Heart right ventricle (tissue), 16 donors: ENCODE data around the gene PHACTR4. TPM values are rescaled to one million over a fixed set of nuclear protein-coding genes. Genes with fewer than 3 reads are reported as not detected.

Source experiments
- ATAC-seq, 8 donors: fragments of 200-7000 bp; cut with Tn5 transposase; one replicate each; pipeline ENCODE4 v1.9.1; 2020; ENCODE audit warnings: mild to moderate bottlenecking in 8 of 8, moderate library complexity in 8 of 8, moderate number of reproducible peaks in 1 of 8
- DNase-seq, 2 donors: peaks; one replicate each; pipeline ENCODE4 v3.0.0-alpha.2; 2020
- H3K27ac ChIP-seq, 10 donors: fragments of 200-600 bp; sonication (generic) in 2 of 10; one replicate each; pipeline versions ENCODE4 v1.5.0 to v1.8.0; 2020 to 2022; ENCODE audit warnings: mild to moderate bottlenecking in 3 of 10
- H3K27me3 ChIP-seq, 7 donors: fragments of 200-600 bp; one replicate each; pipeline ENCODE4 v1.8.0; 2021 to 2022; ENCODE audit warnings: mild to moderate bottlenecking in 2 of 7
- H3K36me3 ChIP-seq, 9 donors: fragments of 200-600 bp; sonication (generic) in 1 of 9; one replicate each; pipeline versions ENCODE4 v1.5.0 to v1.8.0; 2020 to 2022; ENCODE audit warnings: mild to moderate bottlenecking in 2 of 9
- H3K4me1 ChIP-seq, 9 donors: fragments of 200-600 bp; sonication (generic) in 1 of 9; one replicate each; pipeline versions ENCODE4 v1.5.0 to v1.8.0; 2020 to 2022; ENCODE audit warnings: mild to moderate bottlenecking in 4 of 9
- H3K4me3 ChIP-seq, 10 donors: fragments of 200-600 bp; sonication (generic) in 2 of 10; one replicate each; pipeline versions ENCODE4 v1.5.0 to v1.8.0; 2020 to 2022; ENCODE audit warnings: mild to moderate bottlenecking in 7 of 10, moderate library complexity in 2 of 10
- H3K9me3 ChIP-seq, 11 donors: fragments of 200-600 bp in 10 of 11; sonication (generic) in 2 of 11; one replicate each; pipeline versions ENCODE4 v1.5.0 to v1.8.0; 2013 to 2022; ENCODE audit warnings: mild to moderate bottlenecking in 2 of 11, control low read depth in 1 of 11, moderate library complexity in 1 of 11
- CTCF ChIP-seq, 9 donors: fragments of 200-600 bp; sonication (generic) in 2 of 9; IDR thresholded peaks; one replicate each; pipeline versions ENCODE4 v1.5.0 to v1.8.0; 2021 to 2022; ENCODE audit warnings: antibody characterized with exemption in 9 of 9, mild to moderate bottlenecking in 5 of 9, moderate library complexity in 1 of 9
- WGBS, 2 donors: extraction: QIAGEN DNeasy Blood & Tissue Kit; methylation state at CpG; one replicate each; pipeline ENCODE4 v1.1.7; 2013; ENCODE audit warnings: inconsistent platforms in 1 of 2; 5-methylcytosine and 5-hydroxymethylcytosine counted together
- intact Hi-C, 10 donors: fragments of 100-400 bp; cut with DNase I; formaldehyde crosslinking; loops; one replicate each; pipeline versions ENCODE4 v1.11.1 to v1.14.2; 2022
- polyA plus RNA-seq, 2 donors: library from polyadenylated mRNA; stranded (reverse); fragments of 200-250 nt; gene quantifications; one replicate each; pipeline ENCODE4 v1.2.3, GENCODE V29; 2013
- total RNA-seq, 10 donors: library from RNA; stranded (reverse); fragmentation: NEBNext Ultra II Directional in 3 of 10; extraction: Animal tissue kit (Norgen Biotek cat#: 25700) in 3 of 10; gene quantifications; one replicate each; pipeline versions ENCODE4 v1.2.1 to v1.2.4, GENCODE V29; 2021 to 2023
- donor health status: Arrhythmogenic right ventricular cardiomyopathy.
- donor health status: ischemic (EF 13 %, LVEDD 7.1; RV severe dilation, severe dysfunction).
- donor health status: healthy with polysubstance abuse.
- donor health status: DM: no; HTN: yes; CAD: no.
- donor health status: DM: no; HTN: no; CAD: no.
- donor health status: ischemic (EF 25% LVEDD 6.9; RV normal size, moderate dysfunction).
- donor health status: ischemic (EF 25% LVEDD 5.7; RV mildly dilated, moderate dysfunction).
- donor health status: healthy.
- donor health status: DM: yes; HTN: yes; CAD: no.
- donor health status: Ischemic cardiomyopathy.
- donor health status: ischemic (EF 35%, LVEDD 5.7; RV mildly dilated, moderate dysfunction).
- donor health status: nonischemic (EF 11% LVEDD 7.7; RV severe dilation, severe dysfunction).
- donor health status: DM: yes; HTN: yes; CAD: no.
- donor health status: PGD.
- donor health status: ischemic (EF 29% LVEDD 5.4; RV normal size, mild dysfunction).
- donor health status: nonischemic (EF 23%, LVEDD 6.1; RV moderate dilation, normal function).

The PHACTR4 gene
- total and polyA plus RNA-seq, 12 donors, result 14.0 to 36.1 (median 18.5) TPM

DNA sequence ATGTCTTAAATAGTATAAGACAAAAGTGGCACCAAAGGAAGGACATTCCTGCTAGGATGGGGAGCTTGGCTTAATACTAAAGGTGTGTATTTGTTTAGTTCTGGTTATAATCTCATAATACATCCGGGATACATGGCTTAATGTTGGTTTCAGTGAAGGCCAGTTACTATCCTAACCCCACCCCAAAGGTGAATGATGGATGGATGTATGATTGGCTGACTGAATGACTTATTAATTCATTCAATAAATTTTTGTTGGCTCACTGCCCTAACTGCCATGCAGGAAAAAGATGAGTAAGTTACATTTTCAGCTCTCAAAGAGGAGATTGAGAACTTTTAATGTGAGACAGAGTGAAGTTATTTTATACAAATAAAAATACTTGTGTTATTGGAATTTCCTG lies 52.2 kb downstream of the PHACTR4 start:
- TF ChIP-seq CTCF (IDR thresholded peaks at IDR 0.05), result no peak
- Histone ChIP-seq H3K4me3 (no peak overlapping the region), H3K9me3 (no peaks in the 10 kb centered on the region), H3K27ac (no peak overlapping the region), H3K4me1 (peaks cover 0 to 18% (median 4%) of the 10 kb centered on the region in 9 donors), H3K27me3 (no peaks in the 10 kb centered on the region), H3K36me3 (peaks cover 0 to 14% (median 0%) of the 10 kb centered on the region in 9 donors)
- intact Hi-C loops, result no loop called here
- 82 to 93% methylated on average over 1 of the region's 1 CpG for WGBS, 2 donors
- ATAC-seq (no peak), DNase-seq (no peak)

DNA sequence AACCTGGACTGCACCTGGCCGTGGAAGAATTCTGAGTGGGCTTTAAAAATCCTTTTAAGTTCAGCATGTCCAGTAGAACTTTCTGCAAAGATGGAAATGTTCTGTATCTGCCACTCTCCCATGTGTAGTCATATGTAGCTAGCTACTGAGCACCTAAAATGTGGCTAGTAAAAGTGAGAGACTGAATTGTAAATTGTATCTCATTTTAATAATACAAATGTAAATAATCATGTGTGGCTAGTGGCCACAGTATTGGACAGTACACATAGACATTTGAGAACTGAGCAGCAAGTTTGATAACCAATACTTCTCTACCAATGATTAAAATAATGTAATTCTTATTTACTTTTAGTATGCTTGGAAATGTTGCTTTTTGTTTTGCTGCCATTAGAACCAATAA lies 57.3 kb downstream of the PHACTR4 start:
- Histone ChIP-seq H3K9me3 (no peaks in the 10 kb centered on the region), H3K4me1 (peaks cover 0 to 7% (median 0%) of the 10 kb centered on the region in 9 donors), H3K36me3 (peaks cover 0 to 14% (median 0%) of the 10 kb centered on the region in 9 donors), H3K27me3 (no peaks in the 10 kb centered on the region), H3K27ac (no peak overlapping the region), H3K4me3 (no peak overlapping the region)
- ATAC-seq, result no peak
- intact Hi-C loops, result no loop called here
- TF ChIP-seq CTCF (IDR thresholded peaks at IDR 0.05), result no peak
- DNase-seq, result no peak
- WGBS, 2 donors, result 87 to 98% methylated on average over 1 of the region's 1 CpG

GRCh38 chr1:28428012-28428411 lies 58.5 kb downstream of the PHACTR4 start:
- no peak for ATAC-seq

DNA sequence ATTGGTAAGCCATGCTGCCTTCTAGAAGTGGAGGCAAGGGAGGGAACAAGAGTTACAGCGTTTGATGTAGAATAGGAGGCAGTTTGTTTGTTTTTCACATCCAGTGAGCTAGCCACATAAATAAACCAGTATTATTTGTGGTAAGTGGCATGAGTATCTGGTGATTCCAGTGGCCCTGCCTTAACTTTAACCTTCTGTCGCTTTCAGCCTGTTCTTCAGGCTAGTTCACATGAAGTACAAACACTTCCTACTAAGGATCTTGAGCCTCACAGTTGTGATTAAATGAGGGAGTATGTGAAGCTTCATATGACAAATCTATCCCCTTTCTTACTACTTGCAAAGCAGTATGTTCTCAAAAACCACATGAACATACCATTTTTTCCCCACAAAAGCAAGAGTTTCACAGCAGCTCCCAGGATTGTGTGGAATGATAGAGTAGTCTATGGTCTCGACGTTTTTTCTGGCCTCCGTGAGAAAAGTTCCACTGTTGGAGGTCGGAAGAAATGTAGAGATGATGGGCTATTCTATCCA lies 59.5 kb downstream of the PHACTR4 start:
- TF ChIP-seq CTCF (IDR thresholded peaks at IDR 0.05), result no peak
- no peak overlapping the region for H3K27ac ChIP-seq
- peaks cover 0 to 7% (median 3%) of the 10 kb centered on the region in 9 donors for H3K4me1 ChIP-seq
- H3K27me3 ChIP-seq, result no peaks in the 10 kb centered on the region
- WGBS, 2 donors, result 93 to 94% methylated on average over 6 of the region's 6 CpGs
- H3K9me3 ChIP-seq, result no peaks in the 10 kb centered on the region
- peaks cover 0 to 13% (median 0%) of the 10 kb centered on the region in 9 donors for H3K36me3 ChIP-seq
- intact Hi-C loops, result no loop called here
- ATAC-seq (no peak), DNase-seq (no peak)
- no peak overlapping the region for H3K4me3 ChIP-seq

More at GRCh38 chr1:28428012-28428411, 58.5 kb downstream of the PHACTR4 start:
- intact Hi-C loops, result no loop called here
- no peak for TF ChIP-seq CTCF (IDR thresholded peaks at IDR 0.05)
- WGBS, 2 donors, result 82 to 90% methylated on average over 1 of the region's 1 CpG
- H3K27me3 ChIP-seq, result no peaks in the 10 kb centered on the region
- DNase-seq, result no peak
- no peak overlapping the region for H3K4me3 ChIP-seq
- H3K4me1 ChIP-seq, result peaks cover 0 to 7% (median 0%) of the 10 kb centered on the region in 9 donors
- peaks cover 0 to 14% (median 0%) of the 10 kb centered on the region in 9 donors for H3K36me3 ChIP-seq
- no peaks in the 10 kb centered on the region for H3K9me3 ChIP-seq
- no peak overlapping the region for H3K27ac ChIP-seq
